ENCODE data around the gene NUPR2. TPM values are rescaled to one million over a fixed set of nuclear protein-coding genes. Genes with fewer than 3 reads are reported as not detected.
"Not testable (repeated sequence)": the region's sequence is repeated elsewhere in the genome, so short reads cannot be mapped to it uniquely, and the experiment has no call there.

Gene NUPR2
- total RNA-seq, 3 donors from 2014 or later: 1.1 to 1.6 TPM; not detected in 1

DNA sequence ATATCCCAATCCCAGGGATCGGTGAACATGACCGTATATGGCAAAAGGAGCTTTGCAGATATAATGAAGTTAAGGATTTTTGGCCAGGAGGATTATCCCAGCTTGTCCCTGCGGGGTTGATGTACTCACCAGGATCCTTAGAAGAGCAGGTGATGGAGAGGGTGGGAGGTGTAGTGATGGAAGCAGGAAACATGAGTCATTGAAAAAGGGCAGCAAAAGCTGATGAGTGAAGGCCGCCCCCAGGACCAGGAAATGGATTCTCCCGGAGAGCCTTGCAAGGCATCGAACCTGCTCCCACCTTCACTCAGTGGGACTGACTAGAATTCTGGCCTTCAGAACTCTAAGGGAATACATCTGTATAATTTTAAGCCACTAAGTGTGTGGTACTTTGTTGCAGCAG is 5.2 kb upstream of the NUPR2 start:
- Histone ChIP-seq H3K4me1 (ENCODE audit: low read depth) (no peaks in the 10 kb centered on the region), H3K9me3 (no peaks in the 10 kb centered on the region), H3K36me3 (ENCODE audit: low read depth) (no peaks in the 10 kb centered on the region), H3K4me3 (no peak overlapping the region)
- TF ChIP-seq CTCF (IDR thresholded peaks at IDR 0.05): no peak
- ATAC-seq (no peak), DNase-seq (no peak)
- intact Hi-C loops (cut with DNase I, micrococcal nuclease): no loop called here

- H3K9me3 ChIP-seq; DNase-seq; intact Hi-C loops (cut with DNase I, micrococcal nuclease); H3K4me3 ChIP-seq; H3K4me1 ChIP-seq (ENCODE audit: low read depth); H3K36me3 ChIP-seq (ENCODE audit: low read depth); ATAC-seq: not testable (repeated sequence)
Observed at GRCh38 chr7:56112244-56112643, 4.0 kb downstream of the NUPR2 start.

GRCh38 chr7:56110611-56111010 is 5.6 kb downstream of the NUPR2 start:
- DNase-seq (no peak), ATAC-seq (no peak)
- intact Hi-C loops (cut with DNase I, micrococcal nuclease): no loop called here
- peaks cover 3% of the 10 kb centered on the region for H3K4me1 ChIP-seq (ENCODE audit: low read depth)
- H3K36me3 ChIP-seq (ENCODE audit: low read depth): no peaks in the 10 kb centered on the region
- H3K4me3 ChIP-seq: no peak overlapping the region
- no peak for TF ChIP-seq CTCF (IDR thresholded peaks at IDR 0.05)
- H3K9me3 ChIP-seq: no peaks in the 10 kb centered on the region

- no peak for TF ChIP-seq CTCF (IDR thresholded peaks at IDR 0.05)
- intact Hi-C loops (cut with DNase I, micrococcal nuclease): no loop called here
- ATAC-seq: no peak
- H3K9me3 ChIP-seq: no peaks in the 10 kb centered on the region
- H3K4me1 ChIP-seq (ENCODE audit: low read depth): peaks cover 12% of the 10 kb centered on the region
- H3K36me3 ChIP-seq (ENCODE audit: low read depth): peaks cover 7% of the 10 kb centered on the region
- DNase-seq: no peak
- H3K4me3 ChIP-seq: no peak overlapping the region
Observed at GRCh38 chr7:56107954-56108258, 8.3 kb downstream of the NUPR2 start.

GRCh38 chr7:56106108-56107073 is 9.8 kb downstream of the NUPR2 start, which contains the start of gene CHCHD2:
Gene CHCHD2 (minus strand): TSS chr7:56106476. CDS start chr7:56106413, 63 bp downstream.
- intact Hi-C loops (cut with DNase I, micrococcal nuclease): no loop called here
- Histone ChIP-seq H3K9me3 (no peaks in the 10 kb centered on the region), H3K4me3 (peak within 1 kb of the TSS; percentile 95), H3K36me3 (ENCODE audit: low read depth) (peaks cover 18% of the 10 kb centered on the region), H3K4me1 (ENCODE audit: low read depth) (peaks cover 12% of the 10 kb centered on the region)
- peak; percentile 95 to 98 (median 98) for DNase-seq
- TF ChIP-seq CTCF (IDR thresholded peaks at IDR 0.05): no peak
- ATAC-seq: peak; percentile 100

DNA sequence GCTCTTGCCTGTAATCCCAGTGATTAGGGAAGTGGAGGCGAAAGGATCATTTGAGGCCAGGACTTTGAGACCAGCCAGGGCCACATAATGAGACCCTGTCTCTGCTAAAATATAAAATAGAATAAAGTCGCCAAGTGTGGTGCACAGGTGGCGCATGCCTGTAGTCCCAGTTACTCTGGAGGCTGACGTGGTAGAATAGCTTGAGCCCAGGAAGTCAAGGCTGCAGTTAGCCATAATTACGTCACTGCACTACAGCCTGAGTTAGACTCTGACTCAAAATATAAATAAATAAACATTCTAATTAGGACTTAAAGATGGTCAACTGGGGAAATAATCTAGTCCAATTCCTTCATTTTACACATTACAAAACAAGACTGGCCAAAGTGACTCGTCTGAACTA is 10.7 kb downstream of the NUPR2 start:
- Histone ChIP-seq H3K4me1 (ENCODE audit: low read depth) (peaks cover 12% of the 10 kb centered on the region), H3K4me3 (peak overlapping the region; percentile 95), H3K9me3 (no peaks in the 10 kb centered on the region), H3K36me3 (ENCODE audit: low read depth) (peaks cover 23% of the 10 kb centered on the region)
- TF ChIP-seq CTCF (IDR thresholded peaks at IDR 0.05): no peak
- peak in 1 of 3 donors; percentile 50 for DNase-seq
- peak; percentile 63 for ATAC-seq
- intact Hi-C loops (cut with DNase I, micrococcal nuclease): no loop called here

- H3K4me3 ChIP-seq; ATAC-seq; DNase-seq; H3K9me3 ChIP-seq; intact Hi-C loops (cut with DNase I, micrococcal nuclease): not testable (repeated sequence)
- Histone ChIP-seq H3K36me3 (ENCODE audit: low read depth) (peaks cover 23% of the 10 kb centered on the region), H3K4me1 (ENCODE audit: low read depth) (peaks cover 12% of the 10 kb centered on the region)
Observed at GRCh38 chr7:56104138-56104537, 12.1 kb downstream of the NUPR2 start.

Data from mucosa of descending colon (tissue), 3 donors.